GM18508 (cell line): Measurements from ENCODE around the gene ISL2.
"Not testable (repeated sequence)": the region's sequence is repeated elsewhere in the genome, so short reads cannot be mapped to it uniquely, and the experiment has no call there.

Experiments
- ATAC-seq: cut with Tn5 transposase; IDR thresholded peaks from one replicate; pipeline ENCODE4 v1.9.1; 2021; ENCODE audit warnings: moderate number of reproducible peaks; ENCODE audit not compliant: insufficient read depth, unreplicated experiment

The ISL2 gene

GRCh38 chr15:76336254-76337058, at the start of gene ISL2:
TSS of gene ISL2 (plus strand) at chr15:76336773. CDS start at chr15:76336884, 111 bp downstream.
- no peak for ATAC-seq

- no peak for ATAC-seq
Observed at GRCh38 chr15:76289582-76289981, 47.0 kb upstream of the ISL2 start.

- no peak for ATAC-seq
Observed at GRCh38 chr15:76293361-76293760, 43.2 kb upstream of the ISL2 start.

DNA sequence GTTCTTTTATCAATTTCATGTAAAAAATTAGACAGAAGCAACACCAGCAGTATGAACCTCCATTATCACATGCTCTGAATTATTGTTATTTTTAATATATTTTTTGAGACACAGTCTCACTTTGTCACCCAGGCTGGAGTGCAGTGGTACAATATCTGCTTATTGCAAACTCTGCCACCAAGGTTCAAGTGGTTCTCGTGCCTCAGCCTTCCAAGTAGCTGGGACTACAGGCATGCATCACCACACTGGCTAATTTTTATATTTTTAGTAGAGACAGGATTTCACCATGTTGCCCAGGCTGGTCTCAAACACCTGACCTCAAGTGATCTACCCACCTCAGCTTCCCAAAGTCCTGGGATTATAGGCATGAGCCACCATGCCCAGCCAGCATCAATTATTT, 42.1 kb upstream of the ISL2 start:
- ATAC-seq = not testable (repeated sequence)

DNA sequence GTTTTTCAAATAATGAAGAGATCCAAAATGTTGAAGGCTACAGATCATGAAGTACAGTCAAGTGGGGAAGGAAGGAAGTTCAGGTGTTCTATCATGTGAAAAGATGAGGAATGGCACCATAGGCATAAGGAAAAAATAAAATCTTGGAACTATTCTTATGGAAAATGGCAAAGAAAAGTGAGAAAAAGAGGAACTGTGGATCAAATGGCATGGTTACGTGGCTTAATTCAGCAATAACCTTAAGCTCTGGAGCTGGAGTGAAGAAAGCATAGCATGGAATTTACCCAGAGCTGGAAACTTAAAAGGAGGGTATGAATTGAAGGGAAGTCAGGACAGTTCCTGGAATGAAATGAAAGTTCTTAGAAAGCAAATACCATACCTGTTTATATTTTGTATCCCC, 39.7 kb upstream of the ISL2 start:
- ATAC-seq = no peak

DNA sequence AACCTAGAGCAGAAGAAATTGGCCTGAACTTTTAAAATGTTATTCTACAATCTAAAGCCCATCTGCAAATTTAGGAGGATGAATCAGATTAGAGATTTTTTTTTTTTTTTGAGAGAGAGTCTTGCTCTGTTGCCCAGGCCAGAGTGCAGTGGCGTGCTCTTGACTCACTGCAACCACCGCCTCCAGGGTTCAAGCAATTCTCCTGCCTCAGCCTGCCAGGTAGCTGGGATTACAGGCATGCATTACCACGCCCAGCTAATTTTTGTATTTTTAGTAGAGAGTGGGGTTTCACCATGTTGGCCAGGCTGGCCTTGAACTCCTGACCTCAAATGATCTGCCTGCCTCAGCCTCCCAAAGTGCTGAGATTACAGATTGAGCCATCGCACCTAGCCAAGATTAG, 38.6 kb upstream of the ISL2 start:
- not testable (repeated sequence) for ATAC-seq

DNA sequence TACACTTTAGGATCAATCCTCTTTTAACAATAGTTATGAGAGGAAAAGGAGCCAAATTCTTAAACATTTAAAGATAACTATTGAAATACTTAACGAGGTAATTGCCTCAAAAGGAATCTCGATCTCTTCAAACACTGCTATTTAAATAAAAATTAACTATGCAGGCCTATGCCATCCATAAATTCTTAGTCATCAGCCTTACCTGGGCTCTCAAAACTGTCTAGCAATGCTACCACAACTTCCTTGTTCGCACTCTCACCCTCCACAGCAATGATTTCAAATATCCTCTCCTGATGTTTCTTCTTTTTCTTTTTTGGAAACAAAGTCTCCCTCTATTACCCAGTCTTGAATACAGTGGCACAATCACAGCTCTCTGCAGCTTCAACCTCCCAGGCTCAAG, 37.6 kb upstream of the ISL2 start:
- ATAC-seq = no peak

- ATAC-seq = no peak
Observed at GRCh38 chr15:76299786-76300185, 36.8 kb upstream of the ISL2 start.

GRCh38 chr15:76303909-76304308, 32.7 kb upstream of the ISL2 start:
- no peak for ATAC-seq

- ATAC-seq = no peak
Observed at GRCh38 chr15:76309601-76310330, 26.8 kb upstream of the ISL2 start.

DNA sequence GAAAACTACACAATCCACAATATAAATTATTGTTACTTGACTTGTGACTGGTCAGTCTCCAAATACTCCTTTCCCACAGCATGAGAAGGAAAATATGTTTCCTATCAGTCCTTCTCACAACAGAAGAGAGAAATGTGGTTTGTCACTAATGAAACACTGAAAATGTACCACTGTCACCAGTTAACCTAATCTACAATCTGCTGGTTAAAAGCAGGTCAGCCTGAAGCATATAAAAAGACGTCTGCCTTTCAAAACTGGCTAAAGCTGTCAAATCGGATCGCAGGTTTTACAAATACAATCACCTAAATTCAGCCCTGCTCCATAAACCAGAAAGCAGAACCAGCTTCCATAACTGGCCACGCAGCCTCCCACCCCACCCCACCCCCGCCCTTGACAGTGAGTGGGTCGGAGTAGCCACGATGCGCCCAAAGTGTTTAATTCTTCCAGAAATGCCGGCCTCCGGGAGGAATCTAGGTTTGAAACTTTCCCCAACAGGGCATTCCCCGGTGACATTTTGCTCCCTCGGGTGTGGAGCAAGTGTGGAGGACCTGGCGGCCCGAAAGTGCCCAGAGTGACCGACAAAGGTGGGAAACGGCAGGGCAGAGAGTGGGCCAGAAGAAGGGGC, 26.0 kb upstream of the ISL2 start:
- no peak for ATAC-seq

GRCh38 chr15:76311100-76311953, 25.2 kb upstream of the ISL2 start, which contains the start of gene ETFA:
TSS of gene ETFA (minus strand) at chr15:76311469. CDS start at chr15:76311388, 81 bp downstream.
- peak; percentile 81 for ATAC-seq

DNA sequence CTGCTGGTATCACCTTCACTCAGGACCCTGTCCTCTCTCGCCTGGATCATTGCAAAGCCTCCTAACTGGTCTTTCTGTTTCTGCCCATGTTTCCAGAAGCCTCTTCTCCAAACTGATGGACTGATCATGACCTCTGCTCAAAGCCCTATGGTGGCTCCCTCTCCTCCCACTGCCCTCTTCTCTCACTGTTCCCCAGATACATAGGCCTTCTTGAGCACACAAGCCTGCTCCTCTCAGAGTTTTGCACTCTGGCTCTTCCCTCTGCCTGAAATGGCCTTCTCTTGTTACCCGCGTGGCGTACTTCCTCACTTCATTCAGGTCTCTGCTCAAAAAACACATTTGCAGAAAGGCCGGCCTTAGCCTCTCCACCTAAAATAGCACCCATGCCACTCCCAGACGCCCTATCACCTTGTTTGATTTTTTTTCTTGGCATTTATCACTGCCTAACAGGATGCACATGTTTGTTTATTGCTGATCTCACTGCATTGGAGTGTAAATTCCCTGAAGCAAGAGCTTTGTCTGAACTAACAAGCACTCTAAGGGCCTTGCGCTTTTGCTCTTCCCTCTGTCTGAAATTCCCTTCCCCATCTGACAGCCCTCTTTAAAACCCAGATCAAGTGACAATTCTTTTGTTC, 23.9 kb upstream of the ISL2 start:
- no peak for ATAC-seq

GRCh38 chr15:76313175-76313567, 23.4 kb upstream of the ISL2 start:
- not testable (repeated sequence) for ATAC-seq

GRCh38 chr15:76313731-76314130, 22.8 kb upstream of the ISL2 start:
- ATAC-seq = no peak

GRCh38 chr15:76320012-76320411, 16.6 kb upstream of the ISL2 start:
- no peak for ATAC-seq

DNA sequence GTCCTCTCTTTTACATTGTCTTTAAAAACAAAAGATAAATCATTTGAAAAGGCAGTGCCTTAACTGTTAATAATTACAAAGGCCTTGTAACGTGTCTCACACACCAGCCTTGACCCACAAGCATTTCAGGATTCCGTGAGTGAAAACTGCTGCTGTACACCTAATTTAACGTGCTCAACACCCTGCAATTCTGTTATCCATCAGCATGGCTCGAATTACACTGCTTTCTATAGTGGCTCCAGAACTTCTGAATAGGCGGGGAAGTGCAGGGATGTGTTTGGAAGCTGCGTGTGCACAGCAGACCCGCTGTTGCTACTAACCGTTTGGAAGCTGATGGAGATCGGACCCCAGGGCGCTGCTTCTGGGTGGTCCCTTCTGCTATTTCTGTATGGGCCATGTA, 15.4 kb upstream of the ISL2 start:
- no peak for ATAC-seq

DNA sequence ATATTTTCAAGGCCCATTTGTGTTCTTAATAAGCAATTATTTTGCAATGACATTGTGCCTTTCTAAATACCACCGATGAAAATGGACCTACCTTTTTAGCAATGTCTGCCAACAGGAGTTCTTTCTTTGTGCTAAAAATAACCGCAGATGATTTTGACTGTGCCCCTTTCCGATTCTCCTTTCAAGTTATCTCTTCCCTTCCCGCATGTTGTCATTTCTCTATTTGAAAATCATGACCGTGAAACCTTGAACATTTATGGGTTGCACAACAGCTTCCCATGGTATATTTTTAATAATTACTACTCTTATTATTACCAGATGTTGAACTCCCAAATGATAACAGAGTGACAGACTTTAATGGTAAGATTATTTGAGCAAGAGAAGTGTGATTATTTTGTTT, 15.0 kb upstream of the ISL2 start:
- no peak for ATAC-seq

DNA sequence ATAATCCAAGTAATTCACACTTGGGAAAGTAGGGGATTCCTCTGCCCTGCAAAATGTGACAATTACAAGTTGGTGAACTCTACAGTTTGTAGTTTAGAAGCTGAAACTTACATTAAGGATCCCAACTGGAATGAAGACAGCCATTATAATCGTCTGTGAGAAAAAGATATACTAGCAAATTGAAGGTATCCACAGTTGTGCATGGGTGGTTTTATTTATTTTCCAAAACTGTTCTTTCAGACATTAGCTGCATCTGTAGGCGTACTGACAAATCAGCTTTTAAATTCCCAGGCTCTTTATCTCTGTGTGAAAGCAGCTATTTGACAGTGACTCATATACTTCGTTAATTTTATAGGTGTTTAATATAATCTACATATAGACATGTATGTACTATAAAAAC, 12.5 kb upstream of the ISL2 start:
- ATAC-seq = no peak

- ATAC-seq = no peak
Observed at GRCh38 chr15:76325704-76326103, 10.9 kb upstream of the ISL2 start.
